Karpas-422 (cell line): ENCODE results near the gene CRYBB1. TPM values are rescaled to one million over a fixed set of nuclear protein-coding genes. Genes with fewer than 3 reads are reported as not detected.

Source experiments
- small RNA-seq: library from RNA; depleted of rRNA; stranded (forward); fragments of <200 nt; gene quantifications from one replicate; pipeline ENCODE3, GENCODE V24; 2014
- total RNA-seq: library from RNA; depleted of rRNA; stranded (reverse); fragments of >200 nt; shearing (Covaris generic); gene quantifications from 2 replicates; pipeline ENCODE4 v1.2.3, GENCODE V29; 2014; ENCODE audit warnings: low replicate concordance; rRNA removed

The CRYBB1 gene
- total RNA-seq, 1 experiment from 2014 or later: 0.22 TPM

Small RNA genes within 50 kb of the gene (small RNA-seq; reads per million reads assigned to genes)
- gene MIR548J: 0.75 reads per million, percentile 21 among the genes with 10 or more reads in this experiment
- not detected for gene RF01874

Other genes with a start within 250 kb of the CRYBB1 start
- gene ASPHD2, start 188.8 kb downstream of the CRYBB1 start, total RNA-seq: 30.7 and 33.3 TPM in 2 replicates
- 42.1 and 46.1 TPM in 2 replicates for gene HPS4, start 134.2 kb downstream of the CRYBB1 start, total RNA-seq
- gene SRRD, start 134.2 kb downstream of the CRYBB1 start, total RNA-seq: 13.8 and 43.5 TPM in 2 replicates
- gene TFIP11, start 105.6 kb downstream of the CRYBB1 start, total RNA-seq: 39.4 and 46.0 TPM in 2 replicates
- 52.9 and 61.4 TPM in 2 replicates for gene TPST2, start 27.9 kb downstream of the CRYBB1 start, total RNA-seq
- gene CRYBA4, start 3.9 kb upstream of the CRYBB1 start, total RNA-seq: not detected in 2 replicates
- gene MIAT, start 39.6 kb upstream of the CRYBB1 start, total RNA-seq: 1.5 and 2.6 TPM in 2 replicates